Neural crest cell (in vitro differentiated cells): ENCODE data around the gene MANEAL. TPM values are rescaled to one million over a fixed set of nuclear protein-coding genes. Genes with fewer than 3 reads are reported as not detected.

Source experiments
- DNase-seq: peaks from one replicate; pipeline ENCODE4 v3.0.0; 2021; ENCODE audit warnings: low read depth, mixed read lengths, low spot score
- H3K27ac Mint-ChIP-seq: one replicate; pipeline ENCODE4 v1.8.0; 2021; ENCODE audit warnings: mild to moderate bottlenecking, mixed read lengths; ENCODE audit not compliant: unreplicated experiment
- H3K27me3 Mint-ChIP-seq: 2 replicates; pipeline ENCODE4 v1.8.0; 2021; ENCODE audit warnings: low read depth, mild to moderate bottlenecking, mixed read lengths
- H3K36me3 Mint-ChIP-seq: 2 replicates; pipeline ENCODE4 v1.8.0; 2021; ENCODE audit warnings: low read depth, mild to moderate bottlenecking, mixed read lengths
- H3K4me1 Mint-ChIP-seq: 2 replicates; pipeline ENCODE4 v1.8.0; 2021; ENCODE audit warnings: mixed read lengths
- H3K4me3 Mint-ChIP-seq: one replicate; pipeline ENCODE4 v1.8.0; 2021; ENCODE audit warnings: mild to moderate bottlenecking, mixed read lengths
- H3K9me3 Mint-ChIP-seq: 2 replicates; pipeline ENCODE4 v1.8.0; 2021; ENCODE audit warnings: mixed read lengths
- total RNA-seq: library from RNA; stranded (reverse); gene quantifications from 2 replicates; pipeline ENCODE4 v1.2.1, GENCODE V29; 2021
- TF ChIP-seq, protein P1 (sequence below): fragments of 200-600 bp; sonication (generic); conservative IDR thresholded peaks from 2 replicates; pipeline ENCODE4 v1.5.0; 2021; ENCODE audit warnings: antibody characterized with exemption, mild to moderate bottlenecking

MANEAL gene
- total RNA-seq, 1 donor from 2014 or later = 17.6 TPM

DNA sequence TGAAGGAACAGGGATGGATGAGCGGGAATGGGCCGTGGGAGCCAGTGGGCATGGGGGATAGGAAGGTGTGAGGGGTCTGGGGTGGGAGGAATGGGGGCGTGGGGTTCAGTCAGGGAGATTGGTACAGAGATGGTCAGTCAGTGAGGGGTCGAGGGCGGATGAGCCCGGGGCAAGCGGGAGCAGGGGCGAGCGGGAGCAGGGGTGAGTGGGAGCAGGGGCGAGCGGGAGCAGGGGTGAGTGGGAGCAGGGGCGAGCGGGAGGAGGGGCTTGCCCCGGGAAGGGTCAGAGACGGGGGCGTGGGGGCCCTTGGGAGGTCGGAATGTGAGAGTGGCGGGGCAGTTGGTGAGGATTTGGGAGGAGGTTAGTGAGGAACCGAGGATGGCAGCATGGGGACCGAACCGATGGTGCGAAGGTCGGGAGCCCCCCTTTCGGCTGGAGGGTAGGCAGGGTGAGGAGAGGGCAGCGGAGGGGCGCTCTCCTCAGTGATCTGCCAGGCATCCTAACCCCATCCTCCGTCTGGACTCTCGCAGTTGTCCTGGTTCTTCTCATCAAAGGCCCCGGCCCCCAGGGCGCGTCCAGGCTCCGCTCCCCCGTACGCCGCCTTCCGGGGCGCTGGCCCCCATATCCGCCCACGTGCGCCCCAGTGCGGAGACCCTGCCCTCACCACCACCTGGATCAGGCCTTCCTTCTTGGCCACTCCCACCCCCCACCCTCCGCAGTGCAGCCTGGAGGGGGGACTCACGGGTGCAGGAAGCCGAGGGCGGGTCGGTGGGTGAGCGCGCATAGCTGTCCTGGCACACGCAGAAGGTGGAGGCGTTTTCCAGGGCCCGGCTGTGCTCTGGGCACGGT is 40.0 kb upstream of the MANEAL start:
- peaks cover 45% of the 10 kb centered on the region for H3K27me3 Mint-ChIP-seq

DNA sequence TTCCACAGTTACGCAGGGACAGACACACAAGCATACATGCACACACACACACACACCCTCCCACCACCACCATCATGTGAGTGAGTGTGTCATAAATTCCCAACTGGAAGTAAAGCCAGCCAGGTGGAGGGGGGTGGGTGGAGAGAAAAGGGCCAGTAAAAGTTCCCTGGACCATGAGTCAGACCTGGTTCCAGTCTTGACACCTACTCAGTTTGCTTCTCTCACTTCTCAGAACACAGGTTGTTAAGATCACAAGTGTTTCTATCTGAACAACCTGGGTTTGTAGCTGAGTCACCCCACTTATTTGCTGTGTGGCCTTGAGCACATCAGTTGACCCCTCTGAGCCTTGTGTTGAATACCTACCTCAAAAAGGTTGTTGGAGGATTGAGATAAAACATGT is 38.4 kb upstream of the MANEAL start:
- DNase-seq = no peak
- no peaks in the 10 kb centered on the region for H3K9me3 Mint-ChIP-seq
- no peaks in the 10 kb centered on the region for H3K4me1 Mint-ChIP-seq
- H3K4me3 Mint-ChIP-seq = no peak overlapping the region
- H3K27me3 Mint-ChIP-seq = peaks cover 31% of the 10 kb centered on the region
- H3K27ac Mint-ChIP-seq = no peak overlapping the region
- no peaks in the 10 kb centered on the region for H3K36me3 Mint-ChIP-seq
- TF ChIP-seq, protein P1, sequence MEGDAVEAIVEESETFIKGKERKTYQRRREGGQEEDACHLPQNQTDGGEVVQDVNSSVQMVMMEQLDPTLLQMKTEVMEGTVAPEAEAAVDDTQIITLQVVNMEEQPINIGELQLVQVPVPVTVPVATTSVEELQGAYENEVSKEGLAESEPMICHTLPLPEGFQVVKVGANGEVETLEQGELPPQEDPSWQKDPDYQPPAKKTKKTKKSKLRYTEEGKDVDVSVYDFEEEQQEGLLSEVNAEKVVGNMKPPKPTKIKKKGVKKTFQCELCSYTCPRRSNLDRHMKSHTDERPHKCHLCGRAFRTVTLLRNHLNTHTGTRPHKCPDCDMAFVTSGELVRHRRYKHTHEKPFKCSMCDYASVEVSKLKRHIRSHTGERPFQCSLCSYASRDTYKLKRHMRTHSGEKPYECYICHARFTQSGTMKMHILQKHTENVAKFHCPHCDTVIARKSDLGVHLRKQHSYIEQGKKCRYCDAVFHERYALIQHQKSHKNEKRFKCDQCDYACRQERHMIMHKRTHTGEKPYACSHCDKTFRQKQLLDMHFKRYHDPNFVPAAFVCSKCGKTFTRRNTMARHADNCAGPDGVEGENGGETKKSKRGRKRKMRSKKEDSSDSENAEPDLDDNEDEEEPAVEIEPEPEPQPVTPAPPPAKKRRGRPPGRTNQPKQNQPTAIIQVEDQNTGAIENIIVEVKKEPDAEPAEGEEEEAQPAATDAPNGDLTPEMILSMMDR = no peak

More for the DNA sequence above, 40.0 kb upstream of the MANEAL start:
- no peak for DNase-seq
- Mint-ChIP-seq H3K4me3 (peak overlapping the region; percentile 54), H3K4me1 (no peaks in the 10 kb centered on the region), H3K36me3 (no peaks in the 10 kb centered on the region), H3K9me3 (no peaks in the 10 kb centered on the region), H3K27ac (no peak overlapping the region)
- TF ChIP-seq, protein P1 = no peak

DNA sequence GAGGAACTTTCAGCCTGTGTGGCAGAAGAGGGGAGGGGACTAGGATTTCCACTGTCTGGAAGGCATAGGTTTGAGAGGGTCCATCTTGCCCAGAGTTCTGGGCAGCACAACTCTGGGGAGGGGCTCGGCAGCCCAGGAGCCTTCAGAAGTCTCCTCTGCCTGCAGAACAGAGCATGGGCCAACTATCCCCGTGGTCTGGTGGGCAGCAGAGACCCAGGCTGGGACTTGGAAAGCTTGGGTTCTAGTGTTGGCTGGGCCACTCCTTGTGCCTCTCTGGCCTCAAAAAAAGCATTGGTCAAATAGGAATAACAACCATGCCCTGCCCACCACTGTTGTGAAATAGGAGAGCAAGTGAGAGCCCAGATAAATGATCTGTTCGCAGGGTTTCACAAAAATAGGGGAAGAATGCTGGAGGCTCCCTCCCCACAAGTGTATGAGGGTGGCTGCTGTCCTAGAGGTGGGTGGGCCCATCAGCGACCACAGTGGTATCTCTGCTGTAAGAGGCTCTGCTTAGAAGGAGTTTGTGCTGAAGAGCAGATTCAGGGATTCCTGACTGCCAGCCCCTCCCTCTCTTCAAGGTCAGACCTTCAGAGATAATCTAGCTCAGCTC is 37.6 kb upstream of the MANEAL start:
- no peak for DNase-seq
- peaks cover 23% of the 10 kb centered on the region for H3K27me3 Mint-ChIP-seq
- no peaks in the 10 kb centered on the region for H3K36me3 Mint-ChIP-seq
- no peaks in the 10 kb centered on the region for H3K9me3 Mint-ChIP-seq
- H3K4me1 Mint-ChIP-seq = no peaks in the 10 kb centered on the region
- no peak overlapping the region for H3K4me3 Mint-ChIP-seq
- no peak overlapping the region for H3K27ac Mint-ChIP-seq
- TF ChIP-seq, protein P1 = no peak

DNA sequence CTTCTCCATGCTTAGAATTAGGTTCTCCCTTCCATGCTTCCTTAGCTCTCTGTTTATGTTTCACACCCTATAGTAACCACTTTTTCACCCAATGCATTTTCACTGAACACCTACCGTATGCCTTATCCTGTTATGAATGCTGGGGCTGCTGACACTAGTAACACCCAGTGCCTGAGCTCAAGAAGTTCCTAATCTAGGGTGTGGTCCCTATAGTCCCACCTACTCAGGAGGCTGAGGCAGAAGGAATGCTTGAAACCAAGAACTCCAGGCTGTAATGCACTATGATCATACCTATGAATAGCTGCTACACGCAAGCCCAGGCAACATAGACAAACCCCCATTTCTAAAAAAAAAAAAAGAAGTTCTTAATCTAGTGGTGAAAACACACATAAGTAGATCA is 34.2 kb upstream of the MANEAL start:
- TF ChIP-seq, protein P1 = no peak
- peaks cover 3% of the 10 kb centered on the region for H3K4me1 Mint-ChIP-seq
- no peak overlapping the region for H3K4me3 Mint-ChIP-seq
- H3K27ac Mint-ChIP-seq = no peak overlapping the region
- no peaks in the 10 kb centered on the region for H3K36me3 Mint-ChIP-seq
- no peak for DNase-seq
- no peaks in the 10 kb centered on the region for H3K9me3 Mint-ChIP-seq
- H3K27me3 Mint-ChIP-seq = peaks cover 30% of the 10 kb centered on the region

DNA sequence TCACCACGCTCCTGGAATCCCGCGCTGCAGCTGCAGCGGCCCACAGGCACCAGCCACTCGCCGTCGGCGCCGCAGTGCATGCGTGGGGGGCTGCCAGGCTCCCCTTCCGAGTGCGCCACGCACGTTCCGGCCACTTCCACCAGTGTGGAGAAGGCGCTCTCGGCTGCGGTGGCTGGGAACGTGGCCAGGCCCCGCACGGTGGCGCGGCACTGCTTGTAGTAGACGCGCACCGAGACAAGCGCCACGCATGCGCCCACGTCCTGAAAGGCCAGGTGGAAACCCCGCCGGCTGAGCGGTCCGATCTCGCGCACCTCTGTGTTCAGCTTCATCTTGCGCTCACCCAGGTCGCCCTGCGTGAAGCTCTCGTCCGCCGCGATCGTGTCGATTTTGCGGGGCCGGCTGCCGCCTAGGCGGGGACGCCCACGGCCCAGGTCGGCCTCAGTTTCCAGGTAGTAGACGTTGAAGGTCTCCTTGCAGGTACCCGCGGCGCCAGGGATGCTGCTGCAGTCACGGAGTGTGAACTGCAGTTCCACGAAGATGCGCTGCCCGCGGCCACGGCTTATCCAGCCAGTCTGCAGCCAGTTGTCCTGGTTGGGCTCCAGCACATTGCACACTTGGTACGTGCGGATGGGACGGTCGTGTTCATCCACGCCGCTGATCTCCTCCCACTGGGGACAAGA is 32.1 kb upstream of the MANEAL start:
- Mint-ChIP-seq H3K27ac (no peak overlapping the region), H3K27me3 (peaks cover 52% of the 10 kb centered on the region), H3K9me3 (no peaks in the 10 kb centered on the region), H3K4me3 (no peak overlapping the region), H3K4me1 (peaks cover 15% of the 10 kb centered on the region), H3K36me3 (no peaks in the 10 kb centered on the region)
- TF ChIP-seq, protein P1 = no peak
- no peak for DNase-seq
